ENCODE data around the gene FOXP1.

FOXP1 gene

GRCh38 chr3:71398157-71398836, 185.2 kb downstream of the FOXP1 start:
- DNase-seq (ENCODE audit: low read depth): no peak

DNA sequence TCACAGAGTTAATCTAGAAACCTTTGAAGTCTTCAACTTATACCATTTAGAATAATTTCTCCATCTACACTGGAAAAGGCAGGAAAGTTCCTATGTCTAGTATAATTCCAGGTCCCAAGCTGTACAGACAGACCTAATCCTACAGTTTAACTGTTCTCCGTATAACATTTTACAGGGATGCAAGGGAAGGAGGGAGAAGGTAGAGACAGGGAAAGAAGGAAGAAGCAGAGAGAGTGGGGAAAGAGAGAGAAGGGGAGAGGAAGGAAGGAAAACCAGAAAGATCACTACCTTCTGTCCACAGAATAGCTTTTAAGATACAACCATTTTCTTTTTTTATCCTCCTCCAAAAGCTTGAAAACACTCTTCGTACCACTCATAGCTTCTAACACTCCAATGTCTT, 185.8 kb downstream of the FOXP1 start:
- no peak for DNase-seq (ENCODE audit: low read depth)

DNA sequence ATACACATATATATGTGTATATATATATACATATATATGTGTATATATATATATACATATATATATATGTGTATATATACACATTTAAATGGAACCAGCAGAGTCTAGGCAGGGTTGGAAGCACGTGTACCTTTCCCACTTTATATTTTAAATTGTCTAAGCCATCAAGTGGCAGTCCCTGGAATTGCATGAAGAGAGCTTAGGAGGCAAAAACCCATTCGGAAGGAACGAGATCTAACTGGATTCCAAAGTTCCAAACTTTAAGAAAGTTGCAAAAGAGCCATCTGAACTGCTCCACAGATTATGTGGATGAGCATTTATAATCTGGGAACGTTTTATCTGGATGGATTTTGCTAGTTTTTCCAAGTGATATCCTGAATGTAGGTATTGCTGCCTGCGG, 186.5 kb downstream of the FOXP1 start:
- no peak for DNase-seq (ENCODE audit: low read depth)

DNA sequence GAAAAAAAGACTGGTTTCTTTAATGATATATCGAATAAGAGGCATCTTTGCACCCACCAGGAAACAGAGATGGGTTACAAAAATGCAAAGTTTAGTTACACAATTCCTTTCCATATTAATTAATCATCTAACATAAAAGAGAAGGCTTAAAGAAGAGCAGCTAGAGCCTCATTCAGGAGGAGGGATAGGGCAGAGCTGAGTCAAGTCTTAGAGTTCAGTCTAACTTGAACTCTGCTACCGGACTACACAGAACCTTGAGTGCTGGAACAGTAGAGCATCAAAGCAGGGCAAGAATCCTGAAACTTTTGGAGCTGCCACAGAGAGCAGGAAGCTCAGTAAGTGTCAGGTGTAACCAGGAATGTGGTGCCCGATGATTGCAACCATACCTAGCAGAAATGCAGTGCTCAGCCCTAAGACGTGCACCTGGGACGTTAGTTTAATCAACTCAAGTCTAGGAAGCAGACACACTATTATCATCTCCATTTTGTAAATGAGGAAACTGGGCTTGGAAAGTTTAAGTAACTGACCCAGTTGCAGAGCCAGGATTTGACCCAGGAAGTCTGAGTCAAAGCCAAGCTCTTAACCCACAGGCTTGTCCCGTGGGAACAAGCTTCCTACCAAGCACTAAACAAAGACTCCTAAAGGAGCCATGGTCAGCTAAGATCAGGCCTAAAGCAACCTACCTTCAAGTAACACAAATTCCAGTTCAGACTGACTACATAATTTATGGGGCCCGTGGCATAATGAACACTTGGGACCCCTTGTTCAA, 187.4 kb downstream of the FOXP1 start:
- DNase-seq (ENCODE audit: low read depth): no peak

DNA sequence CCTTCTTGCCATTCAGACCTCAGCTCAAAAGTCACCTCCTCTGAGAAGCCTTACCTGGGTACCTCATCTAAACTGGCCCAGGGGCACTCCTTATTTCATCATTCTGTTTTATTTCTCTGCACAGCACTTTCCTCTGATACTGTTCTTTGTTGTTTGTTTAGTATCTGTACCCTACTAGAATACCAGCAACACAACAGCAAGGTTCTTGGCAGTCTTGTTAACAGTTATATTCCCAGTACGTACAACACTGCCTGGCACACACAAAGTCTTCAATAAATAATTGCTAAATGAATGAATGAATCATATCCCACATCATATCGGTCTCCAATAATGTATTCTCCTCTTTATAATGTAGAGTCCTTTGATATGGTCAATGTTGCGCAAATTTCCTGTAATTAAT, 188.1 kb downstream of the FOXP1 start:
- DNase-seq (ENCODE audit: low read depth): no peak

GRCh38 chr3:71393745-71394144, 189.8 kb downstream of the FOXP1 start:
- DNase-seq (ENCODE audit: low read depth): no peak

DNA sequence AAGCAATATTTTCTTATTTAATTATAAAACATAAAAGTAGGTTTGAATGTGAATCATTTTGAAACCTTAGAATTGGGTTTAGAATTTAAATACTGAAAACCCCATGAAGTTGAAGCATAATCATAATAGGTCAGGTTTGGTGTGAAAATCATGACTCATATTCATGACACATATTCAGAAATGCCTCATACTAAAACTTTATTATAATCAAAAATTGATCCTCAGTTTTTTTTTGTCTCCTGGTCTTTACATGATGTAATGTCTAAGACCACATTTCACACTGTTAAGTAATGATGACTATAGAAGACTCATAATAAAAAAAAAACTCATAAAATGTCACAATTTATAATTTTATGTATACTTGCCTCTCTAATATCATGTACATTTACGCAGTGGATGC, 190.4 kb downstream of the FOXP1 start:
- DNase-seq (ENCODE audit: low read depth): no peak

- no peak for DNase-seq (ENCODE audit: low read depth)
These were observed 191.3 kb downstream of the FOXP1 start for GRCh38 chr3:71392251-71392650.

DNA sequence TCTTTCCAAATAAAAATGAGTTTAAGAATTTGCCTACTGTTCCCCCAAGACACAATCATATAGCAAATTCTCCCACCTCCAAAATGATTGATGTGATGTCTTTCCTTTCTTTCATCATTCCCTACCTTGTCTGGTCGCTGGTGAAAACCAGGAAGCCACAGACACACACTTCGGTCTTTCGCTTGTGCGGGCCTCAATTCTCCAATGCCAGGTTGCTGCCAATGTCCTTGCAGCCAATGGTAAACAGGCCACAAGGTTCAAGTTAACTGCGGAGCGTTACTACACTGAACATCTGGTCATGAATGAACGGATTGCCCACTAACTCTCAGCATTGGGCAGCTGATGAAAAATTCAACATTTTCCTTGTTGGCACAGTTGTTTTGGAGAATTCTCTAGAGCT, 192.2 kb downstream of the FOXP1 start:
- DNase-seq (ENCODE audit: low read depth): no peak

- DNase-seq (ENCODE audit: low read depth): no peak
These were observed 193.5 kb downstream of the FOXP1 start for GRCh38 chr3:71389911-71390573.

- DNase-seq (ENCODE audit: low read depth): no peak
These were observed 194.3 kb downstream of the FOXP1 start for GRCh38 chr3:71389191-71389590.

DNA sequence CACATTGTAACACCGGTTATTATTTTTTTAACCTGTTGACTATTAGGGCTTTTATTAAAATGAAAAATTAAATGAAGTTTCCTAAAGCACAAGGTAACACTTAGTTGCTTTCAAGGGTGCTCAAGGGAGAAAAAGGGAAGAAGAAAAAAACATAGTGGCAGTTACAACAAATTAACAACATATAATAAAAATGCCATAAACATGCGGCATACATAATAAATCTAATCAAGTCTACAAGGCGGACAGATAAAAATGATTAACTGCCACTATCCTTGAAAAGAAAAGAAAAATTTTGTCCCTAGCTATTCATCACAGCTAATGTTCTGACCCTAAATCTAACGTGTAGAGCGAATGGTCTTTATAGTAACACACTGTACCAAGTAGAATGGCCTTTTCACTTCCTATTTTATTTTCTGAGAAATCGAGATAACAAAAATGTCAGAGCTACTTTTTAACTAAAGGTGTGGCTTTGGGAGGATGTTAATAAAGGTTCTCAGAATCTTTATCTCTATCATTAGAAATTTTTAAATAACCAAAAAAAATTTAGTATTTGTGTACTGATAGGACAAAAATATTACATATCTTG, 194.9 kb downstream of the FOXP1 start:
- DNase-seq (ENCODE audit: low read depth): no peak

DNA sequence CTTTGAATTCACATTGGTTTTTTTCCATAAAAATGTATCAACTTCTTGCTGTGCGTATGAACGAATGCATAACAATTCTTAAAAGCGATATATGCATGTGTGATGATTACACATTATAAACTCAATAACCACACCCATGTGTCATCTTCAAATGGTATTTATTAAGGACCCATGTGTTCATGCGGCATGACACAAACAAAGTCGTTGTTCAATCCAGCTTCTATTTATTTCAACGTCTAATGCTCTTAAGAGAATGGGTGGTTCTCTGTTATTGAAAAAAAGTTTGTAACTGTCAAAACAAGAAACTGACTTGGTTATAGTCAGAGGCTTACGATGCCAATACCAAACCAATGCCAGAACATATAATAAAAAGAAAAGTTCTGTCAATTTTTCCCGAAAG, 195.9 kb downstream of the FOXP1 start:
- no peak for DNase-seq (ENCODE audit: low read depth)

GRCh38 chr3:71384837-71385716, 198.5 kb downstream of the FOXP1 start:
- DNase-seq (ENCODE audit: low read depth): no peak

- DNase-seq (ENCODE audit: low read depth): no peak
These were observed 199.1 kb downstream of the FOXP1 start for GRCh38 chr3:71384388-71384787.

- DNase-seq (ENCODE audit: low read depth): no peak
These were observed 203.4 kb downstream of the FOXP1 start for GRCh38 chr3:71380096-71380495.

DNA sequence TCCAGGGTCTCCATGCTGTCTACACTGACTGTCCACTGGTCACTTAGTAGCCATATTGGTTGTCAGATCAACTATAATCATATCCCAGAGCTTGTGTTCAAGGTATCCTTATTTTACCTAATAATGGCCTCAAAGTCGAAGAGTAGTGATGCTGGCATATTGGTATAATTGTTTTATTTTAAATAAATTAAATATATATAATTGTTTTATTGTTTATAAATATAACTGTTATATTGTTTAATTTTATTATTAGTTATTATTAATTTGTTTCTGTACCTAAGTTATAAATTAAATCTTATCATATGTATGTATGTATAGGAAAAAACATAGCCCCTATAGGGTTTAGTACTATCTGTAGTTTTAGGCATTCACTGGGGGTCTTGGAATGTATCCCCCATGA, 205.0 kb downstream of the FOXP1 start:
- no peak for DNase-seq (ENCODE audit: low read depth)

DNA sequence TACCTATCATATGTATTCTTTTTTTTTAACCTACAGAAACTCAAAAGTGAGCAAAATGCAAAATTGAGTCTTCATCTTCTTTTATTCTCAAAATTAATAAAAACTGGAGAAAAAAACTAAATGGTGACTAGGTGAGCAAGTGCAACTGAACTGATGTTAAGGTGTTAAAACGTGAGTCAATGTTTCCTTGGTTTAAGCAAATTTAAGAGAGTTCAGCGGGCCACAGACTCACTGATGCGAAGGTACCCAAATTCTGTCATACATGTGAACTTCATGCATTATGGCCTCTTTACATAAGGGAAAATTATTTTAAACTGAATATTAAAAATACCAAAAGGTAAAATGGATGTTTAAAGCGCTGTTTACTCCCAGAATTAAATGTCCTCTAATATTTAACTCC, 206.6 kb downstream of the FOXP1 start:
- no peak for DNase-seq (ENCODE audit: low read depth)

DNA sequence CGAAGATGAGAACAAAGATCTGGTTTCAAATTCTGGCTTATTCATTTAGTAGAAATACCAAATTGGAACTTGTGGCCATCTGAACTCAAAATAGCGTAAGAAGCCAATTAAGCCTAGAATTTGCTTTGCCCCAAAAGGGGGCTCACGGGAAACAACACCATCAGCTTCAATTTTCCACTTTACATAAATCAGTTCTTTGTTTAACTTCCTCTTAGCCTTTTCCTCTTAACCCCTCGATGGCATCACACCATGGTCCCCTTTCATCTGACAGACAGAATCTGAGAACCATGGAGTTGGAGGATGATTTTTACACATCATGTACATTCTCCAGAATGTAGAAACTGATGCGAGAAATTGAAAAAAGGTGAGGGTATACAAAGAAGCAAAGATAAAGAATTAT, 207.0 kb downstream of the FOXP1 start:
- no peak for DNase-seq (ENCODE audit: low read depth)

DNA sequence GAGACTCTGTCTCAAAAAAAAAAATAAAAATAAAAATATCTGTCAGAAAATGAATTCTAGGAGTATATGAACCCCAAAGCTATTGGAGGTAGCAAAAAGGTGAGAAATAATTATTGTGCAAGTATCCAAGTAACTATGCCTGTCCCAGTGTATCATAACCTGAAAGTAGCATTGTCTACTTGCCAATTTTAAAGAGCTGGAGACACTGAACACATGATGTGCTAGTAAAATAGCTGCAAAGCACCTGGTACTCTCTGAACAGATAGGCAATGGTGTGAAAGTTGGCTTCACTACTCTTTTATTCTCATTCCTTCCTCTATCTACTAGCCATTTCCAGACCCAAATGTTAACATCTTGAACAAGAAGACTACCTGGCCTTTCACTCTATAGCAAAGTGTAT, 208.9 kb downstream of the FOXP1 start:
- DNase-seq (ENCODE audit: low read depth): no peak

- no peak for DNase-seq (ENCODE audit: low read depth)
These were observed 210.5 kb downstream of the FOXP1 start for GRCh38 chr3:71372911-71373637.

Data from T-helper 22 cell (primary cell).